SW480 (cell line): ENCODE measurements around the gene RXRG.

ENCODE experiments used
- DNase-seq: peaks from one replicate; pipeline ENCODE4 v3.0.0-alpha.2; 2016; ENCODE audit warnings: low spot score

Gene RXRG

GRCh38 chr1:165369255-165369848 is 75.6 kb downstream of the RXRG start:
- DNase-seq, result peak; percentile 20

GRCh38 chr1:165367375-165367993 is 77.4 kb downstream of the RXRG start:
- DNase-seq, result peak; percentile 44

GRCh38 chr1:165365341-165365740 is 79.6 kb downstream of the RXRG start:
- no peak for DNase-seq

GRCh38 chr1:165364568-165365133 is 80.3 kb downstream of the RXRG start:
- no peak for DNase-seq

GRCh38 chr1:165356876-165357275 is 88.0 kb downstream of the RXRG start:
- no peak for DNase-seq

GRCh38 chr1:165355977-165356811 is 88.7 kb downstream of the RXRG start, which contains the start of gene LMX1A:
TSS of gene LMX1A (minus strand) at chr1:165356715. CDS start at chr1:165355559, 1,156 bp downstream.
- DNase-seq, result no peak

GRCh38 chr1:165355139-165355976 is 89.6 kb downstream of the RXRG start:
- DNase-seq, result no peak

- no peak for DNase-seq
Observed at GRCh38 chr1:165354739-165355138, 90.2 kb downstream of the RXRG start.

- DNase-seq, result no peak
Observed at GRCh38 chr1:165353731-165354671, 90.9 kb downstream of the RXRG start.

- DNase-seq, result peak; percentile 16
Observed at GRCh38 chr1:165352442-165353293, 92.3 kb downstream of the RXRG start.

- DNase-seq, result no peak
Observed at GRCh38 chr1:165351863-165352441, 93.0 kb downstream of the RXRG start.
